ENCODE results near the gene DNAAF1.
"Not testable (repeated sequence)": the region's sequence is repeated elsewhere in the genome, so short reads cannot be mapped to it uniquely, and the experiment has no call there.

DNAAF1 gene

DNA sequence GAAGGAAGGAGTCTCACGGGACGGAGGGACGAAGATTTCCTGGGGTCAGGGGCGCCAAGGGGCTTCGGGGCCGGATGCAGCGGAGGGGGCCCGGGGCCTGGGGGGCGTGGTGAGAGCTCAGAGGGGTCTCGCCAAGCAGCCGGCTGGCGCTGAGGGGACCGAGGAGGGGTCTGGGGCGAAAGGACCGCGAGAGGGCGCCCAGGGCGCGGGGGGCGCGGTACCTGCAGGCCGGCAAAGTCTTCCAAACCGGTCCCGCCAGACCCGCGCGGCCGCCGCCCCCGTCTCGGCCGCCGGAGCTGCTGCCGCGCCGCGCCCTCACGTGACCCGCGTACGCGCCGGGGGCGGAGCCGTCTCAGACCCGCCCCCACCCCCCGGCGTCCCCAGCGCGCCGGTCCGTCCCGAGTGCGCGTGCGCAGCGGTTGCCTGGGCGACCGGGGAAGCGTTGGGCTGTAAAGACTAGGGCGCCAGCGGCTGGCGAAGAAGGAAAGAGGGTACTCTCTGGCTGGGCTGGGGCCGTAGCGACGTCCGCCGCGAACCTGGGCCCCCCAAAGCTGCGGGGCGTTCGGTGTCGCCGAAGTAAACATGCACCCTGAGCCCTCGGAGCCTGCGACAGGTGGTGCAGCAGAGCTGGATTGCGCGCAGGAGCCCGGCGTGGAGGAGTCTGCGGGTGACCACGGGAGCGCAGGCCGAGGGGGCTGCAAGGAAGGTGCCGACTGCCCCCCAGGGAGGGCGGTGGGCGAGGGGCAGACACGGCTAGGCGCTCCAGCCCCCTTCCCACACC is at the start of gene DNAAF1, which contains the start of gene HSDL1:
DNAAF1 (plus strand) TSS at position 450 of the 781 bp plus-strand sequence; CDS start at position 583, 133 bp downstream.
HSDL1 (minus strand) TSS at position 319 of the 781 bp plus-strand sequence. CDS start 13,856 bp downstream, outside the sequence.
- peak; percentile 92 for DNase-seq (ENCODE audit: low read depth)

GRCh38 chr16:84095466-84095865 is 49.6 kb upstream of the DNAAF1 start:
- no peak for DNase-seq (ENCODE audit: low read depth)

GRCh38 chr16:84096447-84097005 is 48.6 kb upstream of the DNAAF1 start:
- DNase-seq (ENCODE audit: low read depth) = no peak

DNA sequence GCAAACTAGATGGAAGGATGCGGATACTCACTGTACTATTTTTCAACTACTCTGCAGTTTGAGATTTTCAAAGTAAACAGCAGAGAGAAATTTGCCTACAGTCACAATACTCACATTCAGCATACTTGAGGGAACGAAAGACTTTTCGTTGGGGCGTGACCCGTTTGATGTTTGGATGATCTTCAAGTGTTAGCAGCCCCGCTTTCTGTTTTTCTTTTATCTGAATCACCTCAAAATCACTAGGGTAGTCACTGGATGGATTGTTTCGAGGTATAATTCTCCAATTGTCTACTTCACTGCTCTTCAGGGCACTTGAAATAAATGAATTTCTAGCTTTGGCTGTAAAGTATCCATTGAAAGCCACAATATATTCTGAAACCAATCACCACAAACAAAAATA is 46.2 kb upstream of the DNAAF1 start:
- no peak for DNase-seq (ENCODE audit: low read depth)

GRCh38 chr16:84103678-84104077 is 41.4 kb upstream of the DNAAF1 start:
- DNase-seq (ENCODE audit: low read depth) = no peak

- no peak for DNase-seq (ENCODE audit: low read depth)
Measured at GRCh38 chr16:84104231-84104630, 40.9 kb upstream of the DNAAF1 start.

DNA sequence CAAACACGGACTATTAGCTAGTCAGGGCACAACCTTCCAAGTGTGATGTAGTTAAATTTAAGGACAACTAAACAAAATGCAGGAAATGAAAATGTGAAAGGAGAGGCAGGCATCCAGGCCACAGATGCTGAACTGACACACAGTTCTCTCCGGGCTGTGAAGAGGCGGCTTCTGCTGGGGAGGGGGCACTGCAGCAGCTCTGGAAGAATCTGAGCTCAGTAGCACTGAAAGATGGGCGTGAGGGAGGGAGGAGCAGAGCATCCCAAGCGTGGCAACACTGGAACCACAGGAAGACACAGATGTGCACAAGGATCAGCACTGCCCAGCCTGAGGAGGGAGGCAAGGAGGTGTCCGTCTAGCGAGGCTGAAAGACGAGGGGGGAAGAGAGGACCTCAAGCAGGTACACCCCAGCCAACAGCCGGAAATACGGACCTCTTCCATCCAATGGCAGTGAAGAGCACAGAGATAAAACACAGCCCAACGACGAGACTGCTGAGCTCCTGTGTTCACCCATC is 39.8 kb upstream of the DNAAF1 start:
- DNase-seq (ENCODE audit: low read depth) = no peak

DNA sequence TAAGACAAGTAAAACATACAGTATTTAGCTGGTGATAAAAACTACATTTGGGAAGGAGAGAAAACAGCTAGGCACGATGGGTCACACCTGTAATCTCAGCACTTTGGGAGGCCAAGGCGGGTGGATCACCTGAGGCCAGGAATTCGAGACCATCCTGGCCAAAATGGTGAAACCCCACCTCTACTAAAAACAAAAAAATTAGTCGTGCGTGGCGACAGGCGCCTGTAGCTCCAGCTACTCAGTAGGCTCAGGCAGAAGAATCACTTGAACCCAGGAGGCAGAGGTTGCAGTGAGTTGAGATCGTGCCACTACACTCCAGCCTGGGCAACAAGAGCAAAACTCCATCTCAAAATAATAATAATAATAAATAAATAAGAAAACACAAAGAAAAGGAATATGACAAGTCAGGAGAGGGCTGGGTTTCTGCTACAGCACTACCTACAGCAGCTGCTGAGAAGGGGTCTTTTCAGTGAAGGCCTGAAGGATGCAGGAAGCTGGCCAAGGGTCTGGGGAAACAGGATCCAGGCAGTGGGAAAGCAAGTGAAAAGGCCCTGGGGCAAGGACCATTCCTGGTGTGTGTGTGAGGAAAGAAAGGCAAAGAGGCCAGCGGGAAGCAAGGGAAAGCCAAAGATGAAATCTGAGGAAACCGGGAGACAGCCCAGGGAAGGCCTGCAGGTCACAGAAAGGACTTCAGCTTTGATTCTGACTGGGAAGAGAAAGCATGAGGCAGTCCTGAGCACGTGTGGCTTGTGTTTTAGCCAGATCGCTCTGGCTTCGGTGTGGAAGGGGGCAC is 39.0 kb upstream of the DNAAF1 start:
- DNase-seq (ENCODE audit: low read depth) = no peak

DNA sequence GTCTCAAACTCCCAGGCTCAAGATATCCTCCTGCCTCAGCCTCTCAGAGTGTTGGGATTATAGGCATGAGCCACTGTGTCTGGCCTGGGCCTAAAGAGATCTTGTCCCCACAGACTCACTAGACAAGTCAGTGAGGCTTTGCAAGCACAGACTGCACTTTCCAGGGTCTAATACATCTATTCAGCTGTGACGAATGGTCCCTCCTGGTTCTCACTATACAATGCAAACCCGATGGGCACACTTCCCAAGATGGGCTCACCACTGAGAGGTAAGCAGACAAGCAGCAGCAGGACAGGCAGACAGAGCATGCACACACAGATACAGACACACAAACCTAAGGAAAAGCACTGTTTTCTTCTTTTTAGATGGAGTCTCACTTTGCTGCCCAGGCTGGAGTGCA is 37.2 kb upstream of the DNAAF1 start:
- DNase-seq (ENCODE audit: low read depth) = no peak

- DNase-seq (ENCODE audit: low read depth) = no peak
Measured at GRCh38 chr16:84109598-84110335, 35.3 kb upstream of the DNAAF1 start.

GRCh38 chr16:84110527-84110926 is 34.6 kb upstream of the DNAAF1 start:
- no peak for DNase-seq (ENCODE audit: low read depth)

GRCh38 chr16:84111525-84111924 is 33.6 kb upstream of the DNAAF1 start:
- no peak for DNase-seq (ENCODE audit: low read depth)

GRCh38 chr16:84111949-84112348 is 33.2 kb upstream of the DNAAF1 start:
- DNase-seq (ENCODE audit: low read depth) = not testable (repeated sequence)

DNA sequence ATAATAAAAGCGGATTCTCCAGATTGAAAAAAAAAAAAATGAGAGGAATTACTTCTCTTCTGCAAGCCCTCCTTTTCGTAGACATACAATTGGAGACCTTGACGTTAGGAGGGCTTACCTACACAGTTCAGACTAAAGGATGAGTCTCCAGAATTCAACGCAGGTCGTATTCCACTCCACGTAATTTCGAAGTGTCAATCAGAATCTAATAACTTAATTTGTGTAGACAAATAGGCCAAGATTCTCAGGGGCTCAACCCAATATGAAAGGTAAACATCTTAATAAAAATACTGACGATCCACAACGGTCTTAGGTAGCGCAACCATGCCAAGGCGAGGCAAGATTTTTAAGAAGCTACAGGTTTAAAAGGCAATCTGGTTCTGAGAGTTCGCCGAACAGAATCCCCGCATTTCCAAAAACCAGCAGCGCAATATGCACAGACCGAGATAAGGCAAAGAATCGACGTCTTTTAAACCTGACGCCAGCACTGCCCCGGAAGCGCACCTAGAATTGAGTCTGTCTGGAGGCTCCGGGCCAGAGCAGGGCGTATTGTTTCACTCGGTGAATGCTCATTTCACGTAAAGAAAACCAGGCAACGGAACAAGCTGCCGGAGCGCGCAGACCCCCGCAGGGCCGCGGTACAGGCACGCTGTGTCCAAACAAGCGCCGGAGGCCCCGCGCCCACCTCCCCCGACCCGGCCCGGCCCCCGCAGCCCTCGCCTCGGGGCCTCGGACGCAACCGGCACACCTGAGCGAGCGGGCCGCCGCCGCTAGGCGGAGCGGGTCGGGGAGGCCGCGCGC is 29.0 kb upstream of the DNAAF1 start:
- DNase-seq (ENCODE audit: low read depth) = no peak

DNA sequence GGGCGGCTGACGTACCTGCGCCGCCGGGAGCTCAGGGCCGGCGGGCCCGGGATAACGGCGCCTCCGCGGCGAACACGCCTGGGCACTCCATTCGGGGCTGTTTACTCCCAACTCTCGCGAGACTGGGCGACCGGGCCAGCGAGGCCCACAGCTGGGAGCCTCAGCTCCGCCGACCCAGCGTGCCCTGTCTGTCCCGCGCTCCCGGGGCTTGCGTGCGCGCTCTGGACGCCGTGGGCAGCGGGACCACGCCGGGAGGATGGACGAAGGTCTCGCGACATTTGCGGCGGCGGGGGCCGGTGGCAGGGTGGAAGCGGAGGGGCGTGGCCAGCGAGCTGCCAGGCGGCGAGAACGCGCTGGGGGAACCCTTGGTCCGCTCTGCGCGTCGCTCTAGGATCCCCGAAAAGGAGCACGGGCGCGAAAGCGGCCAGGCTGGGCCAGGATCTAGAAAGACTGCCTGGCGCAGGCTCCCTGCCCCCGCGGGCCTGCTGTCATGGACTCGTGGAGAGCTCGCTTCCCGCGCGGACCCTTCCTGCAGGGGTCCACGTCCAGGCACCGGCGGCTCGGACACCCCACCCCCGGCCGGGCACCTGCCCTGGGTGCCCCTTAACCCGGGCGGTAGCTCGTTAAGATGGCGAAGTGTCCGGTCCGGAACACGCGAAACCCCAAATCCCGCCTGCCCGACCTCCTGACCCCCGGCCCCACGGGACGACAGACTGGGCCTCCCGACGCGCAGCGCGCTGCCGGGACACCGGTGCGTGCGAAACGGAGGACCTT is 28.2 kb upstream of the DNAAF1 start, which contains the start of gene MBTPS1:
MBTPS1 (minus strand) TSS at position 223 of the 774 bp plus-strand sequence. CDS start 15,159 bp downstream, outside the sequence.
- peak; percentile 97 for DNase-seq (ENCODE audit: low read depth)

DNA sequence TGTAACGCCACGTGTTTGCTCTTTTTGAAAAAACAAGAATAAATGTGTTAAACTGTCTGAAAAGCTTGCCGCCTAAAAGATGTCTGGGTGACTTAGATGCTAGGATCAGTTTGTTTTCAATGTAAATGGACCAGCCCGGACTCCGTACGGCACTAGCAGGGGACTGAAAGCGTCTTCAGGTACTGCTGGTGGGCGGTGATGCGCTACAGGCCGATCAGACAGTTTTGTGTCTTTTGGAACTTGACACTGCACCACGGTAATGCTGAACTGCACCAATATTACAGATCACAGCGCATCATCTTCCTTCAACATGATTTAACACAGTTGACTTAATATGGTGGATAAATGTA is 27.6 kb upstream of the DNAAF1 start:
- no peak for DNase-seq (ENCODE audit: low read depth)

GRCh38 chr16:84118315-84118714 is 26.8 kb upstream of the DNAAF1 start:
- not testable (repeated sequence) for DNase-seq (ENCODE audit: low read depth)

DNA sequence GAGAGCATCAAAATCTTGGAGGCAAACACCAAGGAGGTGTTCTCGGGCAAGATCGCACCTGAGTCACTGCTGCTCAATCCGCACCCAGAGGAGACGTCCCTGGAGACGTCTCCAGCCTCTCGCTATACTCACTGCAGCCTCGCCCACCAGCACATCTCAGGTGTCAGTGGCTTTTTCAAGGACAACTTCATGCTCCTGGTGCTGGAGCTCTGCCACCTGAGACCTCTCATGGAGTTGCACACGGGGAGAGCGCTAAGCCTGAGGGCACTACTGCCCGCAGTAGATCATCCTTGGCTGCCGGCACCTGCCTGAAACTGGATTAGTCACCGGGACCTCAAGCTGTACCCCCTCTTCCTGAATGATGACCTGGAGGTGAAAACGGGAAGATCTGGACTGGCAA is 25.7 kb upstream of the DNAAF1 start:
- DNase-seq (ENCODE audit: low read depth) = no peak

- no peak for DNase-seq (ENCODE audit: low read depth)
Measured at GRCh38 chr16:84120023-84120422, 25.1 kb upstream of the DNAAF1 start.

- DNase-seq (ENCODE audit: low read depth) = no peak
Measured at GRCh38 chr16:84121007-84121406, 24.1 kb upstream of the DNAAF1 start.

Data from activated T-cell treated with anti-CD3 and anti-CD28 coated beads for 24 hours (primary cell).